K562 (cell line): Measurements from ENCODE around the gene DGCR8. TPM values are rescaled to one million over a fixed set of nuclear protein-coding genes. Genes with fewer than 3 reads are reported as not detected.

Experiments used
- CREM ChIP-seq: IDR thresholded peaks from 2 replicates; pipeline ENCODE4 v1.6.1; 2014; ENCODE audit warnings: antibody characterized with exemption, low read depth
- HCFC1 ChIP-seq: IDR thresholded peaks from 2 replicates; pipeline ENCODE4 v1.6.1; 2012; ENCODE audit warnings: low read depth, low read length, improper control_type of control experiment
- HNRNPL ChIP-seq: fragments of 200-400 bp; formaldehyde crosslinking; IDR thresholded peaks from 2 replicates; pipeline ENCODE4 v1.6.1; 2017; ENCODE audit warnings: low read depth, mild to moderate bottlenecking, low read length
- MAFK ChIP-seq: IDR thresholded peaks from 2 replicates; pipeline ENCODE4 v1.6.1; 2011; ENCODE audit warnings: low read length, improper control_type of control experiment
- RCOR1 ChIP-seq, 2 experiments: IDR thresholded peaks; 2 replicates each; pipeline ENCODE4 v1.6.1; 2012; ENCODE audit warnings: low read depth in 2 of 2, low read length in 2 of 2, borderline replicate concordance in 1 of 2, improper control_type of control experiment in 1 of 2
- SAP30 ChIP-seq: fragments of 200-600 bp; sonication (generic); IDR thresholded peaks from 2 replicates; pipeline ENCODE4 v1.6.1; 2012; ENCODE audit warnings: borderline replicate concordance, low read depth, mild to moderate bottlenecking, moderate library complexity, low read length, control low read depth, inconsistent platforms; ENCODE audit not compliant: insufficient read depth, poor library complexity, severe bottlenecking
- ZNF316 ChIP-seq: fragments of 450-650 bp; IDR thresholded peaks from 2 replicates; pipeline ENCODE4 v1.6.1; 2016
- ZNF318 ChIP-seq, 2 experiments: fragments of 450-650 bp; IDR thresholded peaks; 2 replicates each; pipeline ENCODE4 v1.6.1; 2016; ENCODE audit warnings: mild to moderate bottlenecking in 2 of 2, borderline replicate concordance in 1 of 2, low read depth in 1 of 2, moderate library complexity in 1 of 2
- ZNF449 ChIP-seq: fragments of 250-450 bp; sonication (Bioruptor Pico); IDR thresholded peaks from 2 replicates; pipeline ENCODE4 v1.8.0; 2022; ENCODE audit warnings: moderate library complexity, mild to moderate bottlenecking, inconsistent platforms
- ZNF699 ChIP-seq: fragments of 250-450 bp; sonication (Bioruptor Pico); IDR thresholded peaks from 2 replicates; pipeline ENCODE4 v1.8.0; 2021; ENCODE audit warnings: mild to moderate bottlenecking, moderate library complexity; ENCODE audit not compliant: insufficient replicate concordance
- polyA plus RNA-seq, 8 experiments: library from polyadenylated mRNA; depleted of rRNA in 4 of 8; stranded (reverse) in 5 of 8; unstranded in 3 of 8; fragments of >200 nt; fragmentation: Nextera tagmentation in 2 of 8; fragmentation: Illumina TruSeq in 1 of 8; extraction: Ambion mirVana in 2 of 8; extraction: Trizol in 1 of 8; gene quantifications; 2 replicates each; pipeline versions ENCODE4 v1.2.1 to v1.2.3, GENCODE V29; 2011 to 2014; ENCODE audit warnings: inconsistent platforms in 1 of 8, missing spikeins in 1 of 8
- total RNA-seq, 7 experiments: library from RNA; depleted of rRNA in 6 of 7; stranded (reverse); fragments of >200 nt in 6 of 7; fragmentation: Illumina TruSeq in 2 of 7; extraction: Trizol in 2 of 7; gene quantifications; 2 replicates each; pipeline versions ENCODE4 v1.2.1 to v1.2.3, GENCODE V29; 2011 to 2021; ENCODE audit warnings: low replicate concordance in 1 of 7
- TF ChIP-seq, protein P1 (sequence below): fragments of 450-650 bp; formaldehyde crosslinking; conservative IDR thresholded peaks from 2 replicates; pipeline ENCODE4 v1.4.0; 2022; ENCODE audit warnings: mild to moderate bottlenecking, missing genetic modification characterization
- TF ChIP-seq, protein P2 (sequence below): fragments of 200-800 bp; sonication (Bioruptor generic); IDR thresholded peaks from 2 replicates; pipeline ENCODE4 v1.6.1; 2017; ENCODE audit warnings: missing genetic modification characterization, missing compliant biosample characterization

The DGCR8 gene
- total and polyA plus RNA-seq, 9 of the 15 experiments (the other 6 are each of a cell fraction or from before 2014, with no cell fraction given) = 5.9 to 144 (median 80.1) TPM

DNA sequence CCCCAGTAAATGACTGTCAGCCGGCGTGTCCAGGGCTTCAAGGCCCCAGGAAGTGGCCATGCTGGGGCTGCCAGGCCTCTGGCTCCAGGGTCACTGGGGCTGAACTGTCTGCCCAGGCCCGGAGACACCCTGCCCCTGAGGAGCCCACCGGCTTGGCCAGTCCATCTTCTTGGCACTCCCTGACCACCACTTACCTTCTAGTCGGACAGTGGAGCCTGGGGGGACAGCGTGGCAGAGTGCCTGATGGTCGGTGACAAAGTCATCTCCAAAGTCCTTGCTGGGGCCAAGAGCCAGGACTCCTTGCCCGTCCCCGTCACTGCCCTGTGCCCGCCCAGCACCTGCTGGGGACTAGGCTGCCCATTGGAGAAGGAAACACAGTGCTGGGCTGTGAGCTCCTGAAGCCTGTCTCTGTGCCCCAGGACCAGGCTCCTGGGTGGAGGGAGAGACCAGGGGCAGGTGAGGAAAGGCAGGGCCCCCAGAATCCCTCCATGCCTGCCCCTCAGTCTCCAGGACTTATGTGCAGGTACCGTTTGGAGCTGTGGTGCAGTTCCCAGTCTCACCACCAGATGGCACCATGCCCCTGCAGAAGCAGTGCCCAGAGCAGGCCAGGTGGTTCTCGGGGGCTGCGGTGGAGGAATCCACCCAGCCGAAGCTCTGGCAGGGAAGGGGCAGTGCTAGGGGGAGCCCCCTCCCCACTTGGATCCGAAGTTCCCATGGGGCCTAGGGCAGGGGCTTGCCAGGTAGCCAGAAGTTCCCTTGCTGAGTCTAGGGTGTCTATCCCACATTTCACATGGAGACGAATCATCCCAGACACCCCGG, 76.8 kb downstream of the DGCR8 start (continued):
- no peak for TF ChIP-seq ZNF318 (IDR thresholded peaks at IDR 0.05; ENCODE audit: borderline replicate concordance in 1 of 2, low read depth in 1 of 2)
- TF ChIP-seq, protein P1, sequence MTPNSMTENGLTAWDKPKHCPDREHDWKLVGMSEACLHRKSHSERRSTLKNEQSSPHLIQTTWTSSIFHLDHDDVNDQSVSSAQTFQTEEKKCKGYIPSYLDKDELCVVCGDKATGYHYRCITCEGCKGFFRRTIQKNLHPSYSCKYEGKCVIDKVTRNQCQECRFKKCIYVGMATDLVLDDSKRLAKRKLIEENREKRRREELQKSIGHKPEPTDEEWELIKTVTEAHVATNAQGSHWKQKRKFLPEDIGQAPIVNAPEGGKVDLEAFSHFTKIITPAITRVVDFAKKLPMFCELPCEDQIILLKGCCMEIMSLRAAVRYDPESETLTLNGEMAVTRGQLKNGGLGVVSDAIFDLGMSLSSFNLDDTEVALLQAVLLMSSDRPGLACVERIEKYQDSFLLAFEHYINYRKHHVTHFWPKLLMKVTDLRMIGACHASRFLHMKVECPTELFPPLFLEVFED (CRISPR knock-in tag) = peak; percentile 86
- TF ChIP-seq, protein P2, sequence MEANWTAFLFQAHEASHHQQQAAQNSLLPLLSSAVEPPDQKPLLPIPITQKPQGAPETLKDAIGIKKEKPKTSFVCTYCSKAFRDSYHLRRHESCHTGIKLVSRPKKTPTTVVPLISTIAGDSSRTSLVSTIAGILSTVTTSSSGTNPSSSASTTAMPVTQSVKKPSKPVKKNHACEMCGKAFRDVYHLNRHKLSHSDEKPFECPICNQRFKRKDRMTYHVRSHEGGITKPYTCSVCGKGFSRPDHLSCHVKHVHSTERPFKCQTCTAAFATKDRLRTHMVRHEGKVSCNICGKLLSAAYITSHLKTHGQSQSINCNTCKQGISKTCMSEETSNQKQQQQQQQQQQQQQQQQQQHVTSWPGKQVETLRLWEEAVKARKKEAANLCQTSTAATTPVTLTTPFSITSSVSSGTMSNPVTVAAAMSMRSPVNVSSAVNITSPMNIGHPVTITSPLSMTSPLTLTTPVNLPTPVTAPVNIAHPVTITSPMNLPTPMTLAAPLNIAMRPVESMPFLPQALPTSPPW (CRISPR knock-in tag) = peak; percentile 46; the same call in 1 of the 2 replicates
- peak; percentile 63 for TF ChIP-seq ZNF699 (CRISPR knock-in tag)
- no peak for TF ChIP-seq HNRNPL
- peak; percentile 64 for TF ChIP-seq HCFC1
- no peak for TF ChIP-seq ZNF316
- TF ChIP-seq RCOR1 (IDR thresholded peaks at IDR 0.05; ENCODE audit: borderline replicate concordance in 1 of 2, low read depth in 2 of 2, low read length in 2 of 2) = peak; percentile 54 to 79; a peak in 3 of 4 replicates
- no peak for TF ChIP-seq ZNF449 (CRISPR knock-in tag)
- peak; percentile 34; the same call in 1 of the 2 replicates for TF ChIP-seq MAFK
- 0 out of 2 replicates have a peak, but pooled peaks have one; percentile 14 for TF ChIP-seq CREM
- TF ChIP-seq SAP30 = no peak
